Activated naive CD8-positive, alpha-beta T cell (primary cell): ENCODE results near the gene GAMT.
A peak's percentile ranks its signal among the peaks of the same experiment; 100 is the strongest.

Source experiments
- H3K27ac Mint-ChIP-seq: one replicate; pipeline ENCODE4 v1.8.0; 2021; ENCODE audit warnings: mixed read lengths
- H3K27me3 Mint-ChIP-seq: one replicate; pipeline ENCODE4 v1.8.0; 2021; ENCODE audit warnings: mixed read lengths
- H3K36me3 Mint-ChIP-seq: one replicate; pipeline ENCODE4 v1.8.0; 2021; ENCODE audit warnings: mixed read lengths
- H3K4me1 Mint-ChIP-seq: one replicate; pipeline ENCODE4 v1.8.0; 2021; ENCODE audit warnings: low read depth, mixed read lengths
- H3K4me3 Mint-ChIP-seq: one replicate; pipeline ENCODE4 v1.8.0; 2021; ENCODE audit warnings: mild to moderate bottlenecking, mixed read lengths
- H3K9me3 Mint-ChIP-seq: one replicate; pipeline ENCODE4 v1.8.0; 2021; ENCODE audit warnings: low read depth, mixed read lengths

GAMT gene

DNA sequence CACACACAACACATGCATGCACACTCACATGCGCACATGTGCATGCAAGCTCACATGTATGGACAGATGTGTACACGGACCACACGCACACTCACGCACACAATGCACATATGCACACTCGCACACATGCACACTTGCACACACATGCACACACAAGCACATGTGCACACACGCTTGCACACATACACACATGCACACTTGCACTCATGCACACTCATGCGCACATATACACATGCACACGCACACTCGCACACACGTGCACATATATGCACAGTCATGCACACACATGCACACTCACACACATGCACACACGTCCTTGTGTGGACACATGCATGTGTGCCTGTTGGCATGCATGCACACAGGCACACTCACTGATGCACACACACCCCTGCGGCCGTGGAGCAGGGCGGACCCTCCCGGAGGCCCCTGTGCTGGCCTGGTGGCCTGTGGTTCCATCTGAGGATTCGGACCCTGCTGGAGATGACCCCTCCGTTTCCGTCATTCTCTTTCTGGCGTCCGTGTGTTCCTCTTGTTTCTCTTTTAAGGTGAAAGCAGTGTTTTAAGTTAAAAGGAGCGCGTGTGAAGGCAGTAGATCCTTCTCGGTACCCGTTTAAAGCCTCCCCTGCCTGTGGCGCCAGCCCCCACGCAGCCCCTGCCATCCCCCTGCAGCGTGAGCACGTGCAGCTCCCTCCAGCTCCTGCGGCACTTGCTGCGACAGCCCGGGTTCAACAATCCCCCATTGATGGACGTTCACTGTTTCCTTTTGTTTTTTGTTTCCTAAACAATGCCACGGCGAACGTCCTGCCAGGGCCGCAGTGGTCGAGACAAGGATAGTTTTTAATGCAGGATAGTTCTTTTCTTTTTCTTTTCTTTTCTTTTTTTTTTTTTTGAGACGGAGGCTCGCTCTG is 12.1 kb downstream of the GAMT start:
- Mint-ChIP-seq H3K27ac (no peak overlapping the region), H3K27me3 (no peaks in the 10 kb centered on the region), H3K36me3 (peaks cover 3% of the 10 kb centered on the region), H3K4me3 (no peak overlapping the region), H3K9me3 (no peaks in the 10 kb centered on the region), H3K4me1 (peaks cover 6% of the 10 kb centered on the region)

DNA sequence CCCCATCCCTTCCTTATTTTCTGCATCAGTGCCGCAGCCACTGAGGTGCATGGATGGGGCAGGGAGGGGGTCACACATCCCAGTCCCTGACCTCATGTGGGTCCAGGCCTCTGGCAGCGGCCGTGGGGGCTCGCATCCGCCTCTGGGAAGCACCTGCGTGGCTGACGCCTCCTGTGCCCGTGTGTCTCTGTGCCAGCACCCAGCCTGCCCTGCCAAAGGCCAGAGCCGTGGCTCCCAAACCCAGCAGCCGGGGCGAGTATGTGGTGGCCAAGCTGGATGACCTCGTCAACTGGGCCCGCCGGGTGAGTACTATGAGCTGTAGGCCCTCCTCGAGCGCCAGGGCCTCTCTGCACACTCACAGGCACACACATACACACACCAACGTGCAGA is 12.7 kb downstream of the GAMT start:
- peaks cover 3% of the 10 kb centered on the region for H3K36me3 Mint-ChIP-seq

DNA sequence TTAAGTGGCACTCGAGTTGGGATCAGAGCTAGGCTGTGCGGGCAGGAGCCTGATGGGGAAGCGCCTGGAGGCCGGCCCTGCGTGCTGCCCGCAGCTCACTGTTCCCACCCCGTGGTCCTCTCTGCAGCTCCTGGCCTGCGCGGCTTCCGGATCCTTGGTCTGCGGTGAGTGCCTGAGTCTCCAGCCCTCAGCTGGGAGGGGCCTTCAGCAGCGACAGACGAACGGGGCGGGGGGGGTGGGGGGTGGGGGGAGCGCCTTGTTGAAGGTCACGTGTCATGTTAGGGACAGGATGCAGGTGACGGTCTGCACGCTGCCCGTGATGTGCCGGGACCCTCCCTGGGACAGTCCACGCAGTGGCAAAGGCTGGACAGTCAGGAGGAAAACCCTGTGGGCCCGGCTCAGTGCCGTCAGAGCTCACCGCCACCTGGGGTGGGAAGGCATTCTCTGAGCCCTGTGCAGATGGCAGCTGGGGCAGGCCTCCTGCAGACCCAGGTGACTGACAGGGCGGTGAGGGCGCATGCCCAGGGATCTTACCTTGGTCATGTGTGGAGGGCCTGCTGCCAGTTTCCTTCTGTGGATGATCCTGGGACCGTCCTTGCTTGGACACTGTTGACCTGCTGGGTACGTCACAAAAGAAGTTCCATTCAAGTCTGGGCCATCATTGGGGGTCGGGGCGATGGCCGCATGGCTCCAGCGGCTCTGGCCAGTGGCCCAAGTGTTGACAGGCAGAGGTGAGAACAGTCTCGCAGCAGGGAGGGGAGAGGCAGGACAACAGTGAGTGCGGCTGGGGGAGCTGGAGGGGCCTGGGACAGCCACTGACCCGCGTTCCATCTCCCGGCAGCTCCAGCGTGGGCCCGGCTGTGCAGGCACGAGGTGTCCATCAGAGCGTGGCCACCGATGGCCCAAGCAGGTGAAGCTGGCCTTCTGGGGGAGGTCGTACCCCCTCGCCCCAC is 13.4 kb downstream of the GAMT start:
- H3K9me3 Mint-ChIP-seq, result no peaks in the 10 kb centered on the region
- H3K4me1 Mint-ChIP-seq, result peaks cover 11% of the 10 kb centered on the region
- no peaks in the 10 kb centered on the region for H3K27me3 Mint-ChIP-seq
- no peak overlapping the region for H3K27ac Mint-ChIP-seq
- peaks cover 3% of the 10 kb centered on the region for H3K36me3 Mint-ChIP-seq
- H3K4me3 Mint-ChIP-seq, result no peak overlapping the region

More for the DNA sequence above, 12.7 kb downstream of the GAMT start:
- H3K27ac Mint-ChIP-seq, result no peak overlapping the region
- no peaks in the 10 kb centered on the region for H3K9me3 Mint-ChIP-seq
- no peaks in the 10 kb centered on the region for H3K27me3 Mint-ChIP-seq
- no peak overlapping the region for H3K4me3 Mint-ChIP-seq
- H3K4me1 Mint-ChIP-seq, result peaks cover 6% of the 10 kb centered on the region

DNA sequence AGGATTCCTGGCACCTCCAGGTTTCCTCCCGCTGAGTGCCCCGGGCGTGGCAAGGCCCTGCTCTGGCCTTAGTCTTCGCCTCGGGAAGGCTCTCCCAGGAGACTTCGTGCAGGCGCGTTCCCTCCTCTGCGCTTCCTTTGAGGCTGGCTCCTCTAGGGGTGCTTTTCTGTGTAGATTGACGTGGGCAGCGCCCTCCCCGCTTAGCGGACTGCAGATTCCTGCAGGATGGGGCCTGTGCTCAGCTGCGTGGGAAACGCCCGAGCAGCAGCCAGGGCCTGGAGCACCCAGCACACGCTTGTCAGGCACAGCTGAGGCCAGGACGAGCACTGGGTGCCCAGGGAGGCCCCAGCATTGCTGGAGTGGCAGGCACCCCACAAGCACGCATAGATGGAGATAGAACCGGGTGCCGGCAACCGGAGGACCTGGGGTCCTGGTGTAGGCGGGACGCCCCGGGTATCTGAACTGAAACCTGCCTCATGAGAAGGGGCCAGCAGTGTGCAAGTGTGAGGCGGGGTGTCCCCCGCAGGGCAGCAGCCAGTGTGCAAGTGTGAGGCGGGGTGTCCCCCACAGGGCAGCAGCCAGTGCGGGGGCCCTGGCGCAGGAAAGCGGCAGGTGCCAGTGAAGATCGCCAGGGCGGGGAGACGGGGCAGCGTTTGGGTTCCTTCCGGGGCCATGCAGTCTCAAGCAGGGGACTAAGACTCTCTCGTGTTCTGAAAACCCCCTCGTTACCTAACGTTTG is 14.2 kb downstream of the GAMT start:
- H3K36me3 Mint-ChIP-seq, result peaks cover 3% of the 10 kb centered on the region
- H3K4me1 Mint-ChIP-seq, result peaks cover 11% of the 10 kb centered on the region
- H3K4me3 Mint-ChIP-seq, result no peak overlapping the region
- no peak overlapping the region for H3K27ac Mint-ChIP-seq
- no peaks in the 10 kb centered on the region for H3K27me3 Mint-ChIP-seq
- no peaks in the 10 kb centered on the region for H3K9me3 Mint-ChIP-seq

DNA sequence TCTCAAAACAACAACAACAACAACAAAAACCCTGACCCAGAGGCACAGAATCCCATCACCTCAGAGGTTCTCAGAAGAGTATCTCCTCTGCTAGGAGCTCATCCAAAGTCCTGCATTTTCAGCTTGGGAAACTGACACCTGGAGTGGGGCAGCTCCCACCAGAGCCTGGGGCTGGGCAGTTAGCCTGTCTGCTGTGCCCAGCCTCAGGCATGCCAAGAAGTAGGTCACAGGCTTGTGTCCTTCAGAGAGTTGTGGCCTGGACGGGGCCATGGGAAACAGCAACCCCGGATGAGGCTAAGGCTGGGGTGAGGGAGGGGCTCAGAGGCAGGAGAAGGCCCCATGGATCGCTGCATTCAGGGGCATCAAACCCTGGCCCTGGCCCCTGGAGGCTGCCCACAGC is 15.5 kb downstream of the GAMT start:
- Mint-ChIP-seq H3K36me3 (peaks cover 3% of the 10 kb centered on the region), H3K4me3 (peak overlapping the region; percentile 90), H3K27me3 (no peaks in the 10 kb centered on the region), H3K9me3 (no peaks in the 10 kb centered on the region), H3K4me1 (peaks cover 11% of the 10 kb centered on the region), H3K27ac (no peak overlapping the region)

DNA sequence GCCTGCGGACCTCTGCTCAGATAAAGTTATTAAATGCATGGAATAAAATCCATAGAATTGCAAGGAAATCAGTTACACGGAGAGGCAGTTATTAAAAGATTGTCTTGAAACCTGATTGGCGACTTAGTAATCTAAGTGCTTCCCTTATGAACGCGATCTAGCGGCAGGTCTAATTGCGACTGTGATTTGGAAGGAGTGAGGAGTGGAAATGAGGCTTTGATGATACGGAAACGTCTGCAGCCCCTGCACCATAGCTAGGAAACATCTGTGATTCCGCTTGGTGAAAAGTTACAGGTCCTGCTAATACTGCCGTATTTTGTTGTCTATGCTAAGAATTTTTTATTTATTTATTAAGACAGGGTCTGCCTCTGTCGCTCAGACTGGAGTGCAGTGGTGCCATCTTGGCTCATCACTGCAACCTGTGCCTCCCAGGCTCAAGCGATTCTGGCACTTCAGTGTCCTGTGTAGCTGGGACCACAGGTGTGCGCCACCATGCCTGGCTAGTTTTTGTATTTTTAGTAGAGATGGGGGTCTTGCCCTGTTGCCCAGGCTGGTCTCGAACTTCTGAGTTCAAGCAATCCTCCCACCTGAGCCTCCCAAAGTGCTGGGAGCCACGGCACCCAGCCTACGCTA is 16.7 kb downstream of the GAMT start:
- Mint-ChIP-seq H3K27me3 (no peaks in the 10 kb centered on the region), H3K4me1 (peaks cover 11% of the 10 kb centered on the region), H3K4me3 (peak overlapping the region; percentile 90), H3K36me3 (peaks cover 3% of the 10 kb centered on the region), H3K9me3 (no peaks in the 10 kb centered on the region), H3K27ac (peak overlapping the region; percentile 86)

DNA sequence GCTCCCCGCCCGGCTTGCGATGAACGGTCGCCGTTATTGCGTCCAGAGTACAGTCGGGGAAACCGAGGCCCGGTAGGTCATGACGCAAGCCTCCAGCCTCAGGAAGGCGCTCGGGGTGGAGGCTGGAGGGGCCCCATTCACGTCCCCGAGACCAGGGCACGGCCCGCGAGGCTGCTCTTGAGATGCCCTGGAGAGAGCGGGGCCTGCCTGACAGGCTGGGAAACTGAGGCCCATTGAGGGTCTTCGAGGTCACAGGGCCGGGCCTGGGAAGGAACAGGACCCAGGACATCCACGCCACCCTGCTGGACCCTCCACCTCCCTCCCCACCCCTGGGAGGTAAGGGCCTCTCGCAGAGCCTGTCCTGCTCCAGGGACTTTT is 17.3 kb downstream of the GAMT start:
- H3K4me1 Mint-ChIP-seq, result peaks cover 11% of the 10 kb centered on the region
- peaks cover 3% of the 10 kb centered on the region for H3K36me3 Mint-ChIP-seq
- peak overlapping the region; percentile 86 for H3K27ac Mint-ChIP-seq
- H3K9me3 Mint-ChIP-seq, result no peaks in the 10 kb centered on the region
- peak overlapping the region; percentile 90 for H3K4me3 Mint-ChIP-seq
- H3K27me3 Mint-ChIP-seq, result no peaks in the 10 kb centered on the region

DNA sequence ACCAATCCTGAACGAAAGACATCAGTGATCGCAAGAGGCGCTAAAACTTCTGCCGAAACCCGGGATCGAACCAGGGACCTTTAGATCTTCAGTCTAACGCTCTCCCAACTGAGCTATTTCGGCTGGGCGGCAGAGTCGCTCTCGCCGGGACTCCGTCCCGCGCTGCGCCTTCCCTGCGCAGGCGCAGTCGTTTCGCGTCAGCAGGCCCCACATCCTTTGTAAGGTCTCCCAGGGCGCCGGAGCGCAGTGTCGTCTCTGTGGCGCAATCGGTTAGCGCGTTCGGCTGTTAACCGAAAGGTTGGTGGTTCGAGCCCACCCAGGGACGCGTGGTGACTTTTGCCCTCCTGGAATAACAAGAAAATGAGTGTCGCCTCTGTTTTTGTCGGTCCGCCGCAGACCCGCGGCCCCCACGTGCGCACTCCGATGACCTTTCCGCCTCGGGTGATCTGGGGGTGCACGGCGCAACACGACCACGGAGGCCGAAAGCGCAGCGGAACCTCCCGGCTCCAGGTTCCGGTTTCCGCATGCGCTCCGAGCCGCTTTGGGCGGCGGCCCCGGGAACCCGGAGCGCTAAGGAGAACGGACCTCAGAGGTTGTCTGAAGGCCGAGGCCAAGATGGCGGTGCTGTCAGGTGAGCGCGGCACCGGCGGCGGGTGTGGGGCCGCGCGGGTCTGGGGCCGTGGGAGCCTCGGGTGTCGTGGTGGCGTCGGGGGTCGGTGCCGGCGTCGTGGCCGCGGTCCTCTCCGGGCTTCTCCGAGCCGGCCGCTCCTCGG is 17.8 kb downstream of the GAMT start, which contains the start of gene NDUFS7:
NDUFS7 (plus strand) TSS at position 596 of the 773 bp plus-strand sequence; CDS start at position 616, 20 bp downstream.
- peak within 1 kb of the TSS; percentile 90 for H3K4me3 Mint-ChIP-seq
- no peaks in the 10 kb centered on the region for H3K9me3 Mint-ChIP-seq
- no peaks in the 10 kb centered on the region for H3K36me3 Mint-ChIP-seq
- H3K4me1 Mint-ChIP-seq, result peaks cover 11% of the 10 kb centered on the region
- H3K27me3 Mint-ChIP-seq, result no peaks in the 10 kb centered on the region
- peak within 1 kb of the TSS; percentile 99 for H3K27ac Mint-ChIP-seq

DNA sequence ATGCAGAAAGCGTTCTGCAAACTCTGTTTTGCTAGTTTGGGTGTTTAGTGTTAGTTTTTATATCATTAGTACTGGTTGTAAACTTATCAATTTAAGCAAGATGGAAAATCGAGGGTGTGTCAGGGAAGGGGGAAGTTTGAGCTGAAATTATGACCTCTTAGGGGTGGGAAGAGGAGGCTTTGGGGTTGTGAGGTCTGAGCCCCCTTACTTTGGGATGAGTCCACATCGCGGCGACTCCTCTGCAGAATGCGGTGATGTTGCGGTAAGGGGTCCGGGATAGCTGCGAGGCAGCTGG is 18.4 kb downstream of the GAMT start:
- no peaks in the 10 kb centered on the region for H3K27me3 Mint-ChIP-seq
- peak overlapping the region; percentile 83 for H3K4me3 Mint-ChIP-seq
- H3K27ac Mint-ChIP-seq, result peak overlapping the region; percentile 99
- H3K4me1 Mint-ChIP-seq, result peaks cover 11% of the 10 kb centered on the region
- H3K9me3 Mint-ChIP-seq, result no peaks in the 10 kb centered on the region
- H3K36me3 Mint-ChIP-seq, result no peaks in the 10 kb centered on the region

DNA sequence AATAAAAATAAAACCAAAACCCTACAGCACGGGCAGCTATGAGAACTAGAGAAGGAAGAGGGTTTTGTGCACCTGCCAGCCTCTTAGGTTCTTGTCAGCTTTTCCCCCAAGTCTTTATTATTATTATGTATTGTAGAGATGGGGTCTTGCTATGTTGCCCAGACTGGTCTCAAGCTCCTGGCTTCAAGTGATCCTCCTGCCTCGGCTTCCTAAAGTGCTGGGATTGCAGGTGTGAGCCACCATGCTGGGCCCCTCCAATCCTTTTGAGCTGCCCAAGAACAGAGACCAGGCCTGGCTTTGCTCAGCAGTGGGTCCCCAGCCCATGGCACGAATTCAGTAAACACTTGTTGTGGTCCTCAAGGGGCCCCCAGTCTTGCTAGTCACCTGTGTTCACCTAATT is 19.1 kb downstream of the GAMT start:
- Mint-ChIP-seq H3K4me3 (no peak overlapping the region), H3K27ac (no peak overlapping the region), H3K9me3 (no peaks in the 10 kb centered on the region), H3K27me3 (no peaks in the 10 kb centered on the region), H3K36me3 (no peaks in the 10 kb centered on the region), H3K4me1 (peaks cover 11% of the 10 kb centered on the region)

DNA sequence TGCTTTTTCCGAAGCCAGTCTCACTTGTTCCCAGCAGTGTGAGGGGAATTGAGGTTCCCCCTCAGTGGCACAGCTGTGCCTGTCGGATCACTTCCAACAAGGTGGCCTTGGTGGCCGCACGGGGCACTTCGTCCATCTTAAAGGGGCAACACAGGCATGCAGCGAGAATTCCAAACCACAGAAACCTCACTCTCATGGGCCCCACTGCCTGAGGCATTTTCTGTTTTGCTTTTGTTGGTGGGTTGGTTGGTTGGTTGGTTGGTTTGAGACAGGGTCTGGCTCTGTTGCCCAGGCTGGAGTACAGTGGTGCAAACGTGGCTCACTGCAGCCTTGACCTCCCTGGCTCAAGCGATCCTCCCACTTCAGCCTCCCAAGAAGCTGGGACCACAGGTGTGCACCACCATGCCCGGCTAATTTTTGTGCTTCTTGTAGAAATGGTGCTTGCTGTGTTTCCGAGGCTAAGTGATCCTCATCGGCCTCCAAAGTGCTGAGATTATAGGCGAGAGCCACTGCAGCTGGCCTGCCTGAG is 21.3 kb downstream of the GAMT start:
- Mint-ChIP-seq H3K9me3 (no peaks in the 10 kb centered on the region), H3K27ac (no peak overlapping the region), H3K4me1 (peaks cover 9% of the 10 kb centered on the region), H3K27me3 (no peaks in the 10 kb centered on the region), H3K4me3 (no peak overlapping the region), H3K36me3 (no peaks in the 10 kb centered on the region)

DNA sequence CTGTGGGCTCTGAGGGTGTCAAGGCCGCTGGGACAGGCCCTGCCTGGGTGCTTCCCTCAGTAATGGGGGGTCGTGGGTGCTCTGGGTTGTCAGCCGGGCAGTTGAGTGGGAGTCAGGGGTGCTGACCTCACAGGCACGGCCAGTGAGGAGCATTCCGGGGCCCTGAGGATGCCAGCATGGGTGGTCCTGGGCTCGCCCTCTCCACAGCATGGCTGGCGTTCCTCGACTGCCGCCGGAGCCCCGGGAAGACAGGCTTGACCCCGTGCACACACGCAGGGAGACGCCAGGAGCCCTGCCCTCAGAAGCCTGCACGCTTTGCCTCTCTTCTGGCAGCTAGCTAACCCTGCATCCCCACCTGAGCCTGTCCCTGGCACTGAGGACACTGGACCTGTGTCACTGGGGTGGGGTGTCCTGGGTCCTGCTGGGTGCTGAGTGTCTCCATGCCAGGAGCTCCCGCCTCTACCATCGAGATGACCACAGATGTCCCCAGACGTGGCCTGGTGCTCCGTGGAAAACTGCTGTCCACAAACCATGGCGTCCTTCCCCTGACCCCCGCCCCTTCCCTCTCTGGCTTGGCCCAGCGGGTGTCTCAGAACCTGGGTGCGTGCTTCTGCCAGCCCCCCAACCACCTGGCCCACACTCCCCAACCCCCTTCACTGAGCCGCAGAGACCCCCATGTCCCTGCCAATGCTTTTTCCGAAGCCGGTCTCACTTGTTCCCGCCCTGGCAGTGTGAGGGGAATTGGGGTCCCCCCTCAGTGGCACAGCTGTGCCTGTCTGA is 22.0 kb downstream of the GAMT start:
- no peaks in the 10 kb centered on the region for H3K36me3 Mint-ChIP-seq

More for the DNA sequence above, 22.0 kb downstream of the GAMT start:
- Mint-ChIP-seq H3K9me3 (no peaks in the 10 kb centered on the region), H3K4me1 (peaks cover 5% of the 10 kb centered on the region), H3K27me3 (no peaks in the 10 kb centered on the region), H3K27ac (no peak overlapping the region), H3K4me3 (no peak overlapping the region)
